WTC11 (cell line): Measurements from ENCODE around the gene SPRED2. TPM values are rescaled to one million over a fixed set of nuclear protein-coding genes. Genes with fewer than 3 reads are reported as not detected.

Experiments
- ATAC-seq: fragments of 200-7000 bp; cut with Tn5 transposase; 2 replicates; pipeline ENCODE4 v1.10.0; 2021; ENCODE audit warnings: mild to moderate bottlenecking, moderate library complexity
- CTCF ChIA-PET: fragments of 300-600 bp; sonication (Branson Sonifier 250); formaldehyde crosslinking; loops from one replicate; lab custom pipeline; 2021; ENCODE audit warnings: antibody characterized with exemption; lab: Charles Lee
- POLR2A ChIA-PET: fragments of 350-600 bp; sonication (Branson Sonifier 250); formaldehyde crosslinking; loops from one replicate; lab custom pipeline; 2021; ENCODE audit warnings: antibody characterized with exemption; lab: Charles Lee
- DNase-seq: peaks from one replicate; pipeline ENCODE4 v3.0.0; 2021; ENCODE audit warnings: low spot score
- H3K27ac Mint-ChIP-seq: 2 replicates; pipeline ENCODE4 v1.8.0; 2021; ENCODE audit warnings: mixed read lengths
- H3K27me3 Mint-ChIP-seq: 2 replicates; pipeline ENCODE4 v1.8.0; 2021; ENCODE audit warnings: low read depth, mild to moderate bottlenecking, moderate library complexity, mixed read lengths
- H3K36me3 Mint-ChIP-seq: 2 replicates; pipeline ENCODE4 v1.8.0; 2021; ENCODE audit warnings: mixed read lengths
- H3K4me1 Mint-ChIP-seq: 2 replicates; pipeline ENCODE4 v1.8.0; 2022; ENCODE audit warnings: mixed read lengths
- H3K4me3 Mint-ChIP-seq: 2 replicates; pipeline ENCODE4 v1.8.0; 2021; ENCODE audit warnings: mild to moderate bottlenecking, moderate library complexity, mixed read lengths
- H3K9me3 Mint-ChIP-seq: 2 replicates; pipeline ENCODE4 v1.8.0; 2021; ENCODE audit warnings: mixed read lengths
- ATF1 ChIP-seq: sonication (generic); formaldehyde crosslinking; IDR thresholded peaks from 2 replicates; pipeline ENCODE4 v1.8.1; 2023; ENCODE audit warnings: mild to moderate bottlenecking, moderate library complexity, missing genetic modification reagents
- EMX1 ChIP-seq: fragments of 250-450 bp; sonication (Bioruptor Pico); IDR thresholded peaks from 2 replicates; pipeline ENCODE4 v1.8.0; 2021; ENCODE audit warnings: mild to moderate bottlenecking
- ESRRA ChIP-seq: sonication (generic); formaldehyde crosslinking; IDR thresholded peaks from 2 replicates; pipeline ENCODE4 v1.8.1; 2022; ENCODE audit warnings: mild to moderate bottlenecking, missing genetic modification reagents, borderline replicate concordance
- FOXP1 ChIP-seq: sonication (generic); formaldehyde crosslinking; IDR thresholded peaks from 2 replicates; pipeline ENCODE4 v1.8.0; 2022; ENCODE audit warnings: missing genetic modification reagents, mild to moderate bottlenecking, moderate library complexity, borderline replicate concordance
- OVOL2 ChIP-seq: fragments of 250-450 bp; sonication (Bioruptor Pico); IDR thresholded peaks from 2 replicates; pipeline ENCODE4 v1.9.0; 2021; ENCODE audit warnings: mild to moderate bottlenecking, borderline replicate concordance
- SOX15 ChIP-seq: fragments of 250-450 bp; sonication (Bioruptor Pico); IDR thresholded peaks from 2 replicates; pipeline ENCODE4 v1.9.0; 2021; ENCODE audit warnings: mild to moderate bottlenecking
- TEAD1 ChIP-seq: sonication (generic); formaldehyde crosslinking; IDR thresholded peaks from 2 replicates; pipeline ENCODE4 v1.8.0; 2022; ENCODE audit warnings: mild to moderate bottlenecking, missing genetic modification reagents
- TEAD4 ChIP-seq: sonication (generic); formaldehyde crosslinking; IDR thresholded peaks from 2 replicates; pipeline ENCODE4 v1.8.0; 2022; ENCODE audit warnings: mild to moderate bottlenecking, missing genetic modification reagents
- ZNF263 ChIP-seq: sonication (generic); formaldehyde crosslinking; IDR thresholded peaks from 2 replicates; pipeline ENCODE4 v1.8.1; 2022; ENCODE audit warnings: low read depth, mild to moderate bottlenecking, moderate library complexity, missing genetic modification reagents
- ZNF317 ChIP-seq: sonication (generic); formaldehyde crosslinking; IDR thresholded peaks from 2 replicates; pipeline ENCODE4 v1.8.1; 2023; ENCODE audit warnings: low read depth, mild to moderate bottlenecking, moderate library complexity, missing genetic modification reagents, borderline replicate concordance
- ZNF423 ChIP-seq: fragments of 250-450 bp; sonication (Bioruptor Pico); IDR thresholded peaks from 2 replicates; pipeline ENCODE4 v2.1.2; 2022; ENCODE audit warnings: mild to moderate bottlenecking, moderate library complexity
- total RNA-seq: library from RNA; stranded (reverse); gene quantifications from 3 replicates; pipeline ENCODE4 v1.2.3, GENCODE V29; 2021
- TF ChIP-seq, protein P1 (sequence below): fragments of 200-600 bp; IDR thresholded peaks from 2 replicates; pipeline ENCODE4 v1.8.0; 2022; ENCODE audit warnings: antibody characterized with exemption
- TF ChIP-seq, protein P2 (sequence below): sonication (generic); formaldehyde crosslinking; IDR thresholded peaks from 2 replicates; pipeline ENCODE4 v1.8.1; 2023; ENCODE audit warnings: mild to moderate bottlenecking, missing genetic modification reagents
- TF ChIP-seq, protein P3 (sequence below): sonication (generic); formaldehyde crosslinking; conservative IDR thresholded peaks from 2 replicates; pipeline ENCODE4 v1.8.1; 2023; ENCODE audit warnings: mild to moderate bottlenecking, low read depth, missing genetic modification reagents, moderate library complexity
- TF ChIP-seq, protein P4 (sequence below): sonication (generic); formaldehyde crosslinking; IDR thresholded peaks from 2 replicates; pipeline ENCODE4 v1.8.1; 2022; ENCODE audit warnings: low read depth, mild to moderate bottlenecking, moderate library complexity, missing genetic modification reagents, borderline replicate concordance
- TF ChIP-seq, protein P5 (sequence below): sonication (generic); formaldehyde crosslinking; IDR thresholded peaks from 2 replicates; pipeline ENCODE4 v1.8.1; 2023; ENCODE audit warnings: mild to moderate bottlenecking, missing genetic modification reagents, borderline replicate concordance
- TF ChIP-seq, protein P6 (sequence below): sonication (generic); formaldehyde crosslinking; IDR thresholded peaks from 2 replicates; pipeline ENCODE4 v1.8.1; 2022; ENCODE audit warnings: low read depth, missing genetic modification reagents, borderline replicate concordance

SPRED2 gene
- total RNA-seq, 1 experiment from 2014 or later = 34.1 TPM

DNA sequence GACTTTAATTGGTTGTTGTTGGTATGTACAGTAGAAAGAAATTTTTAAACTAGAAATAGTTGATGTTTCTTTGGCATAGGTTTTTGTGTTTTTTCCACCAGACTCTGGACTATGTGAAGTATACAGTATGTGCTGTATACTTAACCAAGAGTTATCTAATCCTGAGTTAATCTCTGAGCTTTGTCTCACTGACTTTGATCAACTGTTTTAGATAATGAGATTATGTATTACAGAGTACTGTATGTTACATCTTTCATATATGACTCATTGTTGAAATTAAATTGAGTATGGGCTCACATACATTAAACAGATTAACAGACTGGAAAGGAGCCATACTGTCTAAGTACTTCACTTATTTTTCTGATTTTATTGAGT lies 166.7 kb downstream of the SPRED2 start:
- Mint-ChIP-seq H3K27me3 (peaks cover 29% of the 10 kb centered on the region), H3K36me3 (peaks cover 31% of the 10 kb centered on the region)
- ATAC-seq = no peak
- TF ChIP-seq ZNF423 (CRISPR knock-in tag) = no peak
- no peak for TF ChIP-seq ATF1 (CRISPR knock-in tag)
- TF ChIP-seq TEAD4 = no peak
- TF ChIP-seq OVOL2 = no peak
- TF ChIP-seq, protein P1, sequence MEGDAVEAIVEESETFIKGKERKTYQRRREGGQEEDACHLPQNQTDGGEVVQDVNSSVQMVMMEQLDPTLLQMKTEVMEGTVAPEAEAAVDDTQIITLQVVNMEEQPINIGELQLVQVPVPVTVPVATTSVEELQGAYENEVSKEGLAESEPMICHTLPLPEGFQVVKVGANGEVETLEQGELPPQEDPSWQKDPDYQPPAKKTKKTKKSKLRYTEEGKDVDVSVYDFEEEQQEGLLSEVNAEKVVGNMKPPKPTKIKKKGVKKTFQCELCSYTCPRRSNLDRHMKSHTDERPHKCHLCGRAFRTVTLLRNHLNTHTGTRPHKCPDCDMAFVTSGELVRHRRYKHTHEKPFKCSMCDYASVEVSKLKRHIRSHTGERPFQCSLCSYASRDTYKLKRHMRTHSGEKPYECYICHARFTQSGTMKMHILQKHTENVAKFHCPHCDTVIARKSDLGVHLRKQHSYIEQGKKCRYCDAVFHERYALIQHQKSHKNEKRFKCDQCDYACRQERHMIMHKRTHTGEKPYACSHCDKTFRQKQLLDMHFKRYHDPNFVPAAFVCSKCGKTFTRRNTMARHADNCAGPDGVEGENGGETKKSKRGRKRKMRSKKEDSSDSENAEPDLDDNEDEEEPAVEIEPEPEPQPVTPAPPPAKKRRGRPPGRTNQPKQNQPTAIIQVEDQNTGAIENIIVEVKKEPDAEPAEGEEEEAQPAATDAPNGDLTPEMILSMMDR = no peak
- TF ChIP-seq, protein P2, sequence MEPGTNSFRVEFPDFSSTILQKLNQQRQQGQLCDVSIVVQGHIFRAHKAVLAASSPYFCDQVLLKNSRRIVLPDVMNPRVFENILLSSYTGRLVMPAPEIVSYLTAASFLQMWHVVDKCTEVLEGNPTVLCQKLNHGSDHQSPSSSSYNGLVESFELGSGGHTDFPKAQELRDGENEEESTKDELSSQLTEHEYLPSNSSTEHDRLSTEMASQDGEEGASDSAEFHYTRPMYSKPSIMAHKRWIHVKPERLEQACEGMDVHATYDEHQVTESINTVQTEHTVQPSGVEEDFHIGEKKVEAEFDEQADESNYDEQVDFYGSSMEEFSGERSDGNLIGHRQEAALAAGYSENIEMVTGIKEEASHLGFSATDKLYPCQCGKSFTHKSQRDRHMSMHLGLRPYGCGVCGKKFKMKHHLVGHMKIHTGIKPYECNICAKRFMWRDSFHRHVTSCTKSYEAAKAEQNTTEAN (CRISPR knock-in tag) = no peak
- TF ChIP-seq TEAD1 (CRISPR knock-in tag) = no peak
- TF ChIP-seq SOX15 (CRISPR knock-in tag) = no peak
- TF ChIP-seq, protein P3, sequence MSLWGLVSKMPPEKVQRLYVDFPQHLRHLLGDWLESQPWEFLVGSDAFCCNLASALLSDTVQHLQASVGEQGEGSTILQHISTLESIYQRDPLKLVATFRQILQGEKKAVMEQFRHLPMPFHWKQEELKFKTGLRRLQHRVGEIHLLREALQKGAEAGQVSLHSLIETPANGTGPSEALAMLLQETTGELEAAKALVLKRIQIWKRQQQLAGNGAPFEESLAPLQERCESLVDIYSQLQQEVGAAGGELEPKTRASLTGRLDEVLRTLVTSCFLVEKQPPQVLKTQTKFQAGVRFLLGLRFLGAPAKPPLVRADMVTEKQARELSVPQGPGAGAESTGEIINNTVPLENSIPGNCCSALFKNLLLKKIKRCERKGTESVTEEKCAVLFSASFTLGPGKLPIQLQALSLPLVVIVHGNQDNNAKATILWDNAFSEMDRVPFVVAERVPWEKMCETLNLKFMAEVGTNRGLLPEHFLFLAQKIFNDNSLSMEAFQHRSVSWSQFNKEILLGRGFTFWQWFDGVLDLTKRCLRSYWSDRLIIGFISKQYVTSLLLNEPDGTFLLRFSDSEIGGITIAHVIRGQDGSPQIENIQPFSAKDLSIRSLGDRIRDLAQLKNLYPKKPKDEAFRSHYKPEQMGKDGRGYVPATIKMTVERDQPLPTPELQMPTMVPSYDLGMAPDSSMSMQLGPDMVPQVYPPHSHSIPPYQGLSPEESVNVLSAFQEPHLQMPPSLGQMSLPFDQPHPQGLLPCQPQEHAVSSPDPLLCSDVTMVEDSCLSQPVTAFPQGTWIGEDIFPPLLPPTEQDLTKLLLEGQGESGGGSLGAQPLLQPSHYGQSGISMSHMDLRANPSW (CRISPR knock-in tag) = no peak
- TF ChIP-seq EMX1 (CRISPR knock-in tag) = no peak
- no peak for TF ChIP-seq ZNF263 (CRISPR knock-in tag)
- TF ChIP-seq, protein P4, sequence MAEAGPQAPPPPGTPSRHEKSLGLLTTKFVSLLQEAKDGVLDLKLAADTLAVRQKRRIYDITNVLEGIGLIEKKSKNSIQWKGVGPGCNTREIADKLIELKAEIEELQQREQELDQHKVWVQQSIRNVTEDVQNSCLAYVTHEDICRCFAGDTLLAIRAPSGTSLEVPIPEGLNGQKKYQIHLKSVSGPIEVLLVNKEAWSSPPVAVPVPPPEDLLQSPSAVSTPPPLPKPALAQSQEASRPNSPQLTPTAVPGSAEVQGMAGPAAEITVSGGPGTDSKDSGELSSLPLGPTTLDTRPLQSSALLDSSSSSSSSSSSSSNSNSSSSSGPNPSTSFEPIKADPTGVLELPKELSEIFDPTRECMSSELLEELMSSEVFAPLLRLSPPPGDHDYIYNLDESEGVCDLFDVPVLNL = no peak
- no peak for TF ChIP-seq FOXP1 (CRISPR knock-in tag)
- TF ChIP-seq, all 79 proteins: peak for 0
- no peak overlapping the region for H3K4me3 Mint-ChIP-seq
- DNase-seq = no peak
- no peak overlapping the region for H3K27ac Mint-ChIP-seq
- H3K4me1 Mint-ChIP-seq = peaks cover 15% of the 10 kb centered on the region
- H3K9me3 Mint-ChIP-seq = no peaks in the 10 kb centered on the region
- CTCF ChIA-PET = interaction anchor here (0.6 to 1.5 kb wide), 15 partner anchors 9 to 308 kb away, joined by 3 to 11 read pairs (median 4); no protein-coding TSS in a partner anchor
- POLR2A ChIA-PET = interaction anchor here (1.0 kb wide), 1 partner anchor 16 kb away, joined by 4 read pairs; no protein-coding TSS in a partner anchor

DNA sequence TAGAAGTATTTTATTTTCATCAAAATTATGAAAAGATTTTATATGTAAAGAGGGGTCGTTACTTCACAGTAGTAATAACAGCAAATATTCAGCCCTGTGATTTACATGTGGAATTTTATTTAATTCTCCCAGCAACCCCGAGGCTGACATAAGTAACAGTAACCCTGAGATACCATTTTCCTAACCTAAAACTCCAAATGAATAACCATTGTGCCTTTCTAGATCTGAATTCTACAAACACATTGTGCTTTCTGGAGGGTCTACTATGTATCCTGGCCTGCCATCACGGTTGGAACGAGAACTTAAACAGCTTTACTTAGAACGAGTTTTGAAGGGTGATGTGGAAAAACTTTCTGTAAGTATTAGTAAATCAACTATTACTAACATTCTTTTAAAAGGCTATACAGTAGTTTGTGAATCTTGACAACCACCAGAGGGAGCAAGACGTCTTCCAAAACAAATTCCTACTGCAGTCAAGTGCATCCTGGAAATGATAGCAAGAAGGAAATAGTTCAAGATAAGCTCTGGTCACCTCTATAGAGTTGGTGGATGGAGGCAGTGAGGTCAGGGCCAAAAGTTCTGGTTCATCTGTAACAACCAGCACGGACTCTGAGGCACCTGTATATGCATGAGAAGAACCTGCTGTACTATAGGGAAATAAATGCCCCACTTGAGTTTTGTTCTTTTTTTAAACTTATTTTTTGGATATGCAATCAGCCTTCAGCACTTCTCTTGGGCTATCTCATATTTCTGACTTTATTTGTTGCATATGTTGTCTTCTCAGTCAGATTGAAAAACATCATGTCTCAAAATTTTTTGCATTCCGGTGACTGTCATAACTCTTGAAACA lies 167.4 kb downstream of the SPRED2 start:
- Mint-ChIP-seq H3K36me3 (peaks cover 27% of the 10 kb centered on the region), H3K9me3 (no peaks in the 10 kb centered on the region), H3K27me3 (peaks cover 25% of the 10 kb centered on the region), H3K27ac (no peak overlapping the region), H3K4me3 (no peak overlapping the region), H3K4me1 (peaks cover 15% of the 10 kb centered on the region)
- ChIA-PET POLR2A (interaction anchor here (1.0 kb wide), 1 partner anchor 17 kb away, joined by 4 read pairs; no protein-coding TSS in a partner anchor), CTCF (interaction anchor here (0.6 to 1.5 kb wide), 17 partner anchors 8 to 576 kb away, joined by 3 to 11 read pairs (median 4); no protein-coding TSS in a partner anchor)
- no peak for DNase-seq
- TF ChIP-seq, protein P5, sequence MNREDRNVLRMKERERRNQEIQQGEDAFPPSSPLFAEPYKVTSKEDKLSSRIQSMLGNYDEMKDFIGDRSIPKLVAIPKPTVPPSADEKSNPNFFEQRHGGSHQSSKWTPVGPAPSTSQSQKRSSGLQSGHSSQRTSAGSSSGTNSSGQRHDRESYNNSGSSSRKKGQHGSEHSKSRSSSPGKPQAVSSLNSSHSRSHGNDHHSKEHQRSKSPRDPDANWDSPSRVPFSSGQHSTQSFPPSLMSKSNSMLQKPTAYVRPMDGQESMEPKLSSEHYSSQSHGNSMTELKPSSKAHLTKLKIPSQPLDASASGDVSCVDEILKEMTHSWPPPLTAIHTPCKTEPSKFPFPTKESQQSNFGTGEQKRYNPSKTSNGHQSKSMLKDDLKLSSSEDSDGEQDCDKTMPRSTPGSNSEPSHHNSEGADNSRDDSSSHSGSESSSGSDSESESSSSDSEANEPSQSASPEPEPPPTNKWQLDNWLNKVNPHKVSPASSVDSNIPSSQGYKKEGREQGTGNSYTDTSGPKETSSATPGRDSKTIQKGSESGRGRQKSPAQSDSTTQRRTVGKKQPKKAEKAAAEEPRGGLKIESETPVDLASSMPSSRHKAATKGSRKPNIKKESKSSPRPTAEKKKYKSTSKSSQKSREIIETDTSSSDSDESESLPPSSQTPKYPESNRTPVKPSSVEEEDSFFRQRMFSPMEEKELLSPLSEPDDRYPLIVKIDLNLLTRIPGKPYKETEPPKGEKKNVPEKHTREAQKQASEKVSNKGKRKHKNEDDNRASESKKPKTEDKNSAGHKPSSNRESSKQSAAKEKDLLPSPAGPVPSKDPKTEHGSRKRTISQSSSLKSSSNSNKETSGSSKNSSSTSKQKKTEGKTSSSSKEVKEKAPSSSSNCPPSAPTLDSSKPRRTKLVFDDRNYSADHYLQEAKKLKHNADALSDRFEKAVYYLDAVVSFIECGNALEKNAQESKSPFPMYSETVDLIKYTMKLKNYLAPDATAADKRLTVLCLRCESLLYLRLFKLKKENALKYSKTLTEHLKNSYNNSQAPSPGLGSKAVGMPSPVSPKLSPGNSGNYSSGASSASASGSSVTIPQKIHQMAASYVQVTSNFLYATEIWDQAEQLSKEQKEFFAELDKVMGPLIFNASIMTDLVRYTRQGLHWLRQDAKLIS (CRISPR knock-in tag) = no peak
- TF ChIP-seq ZNF317 (CRISPR knock-in tag) (no peak), ESRRA (no peak)
- TF ChIP-seq, protein P1 = peak; percentile 46
- TF ChIP-seq, protein P6, sequence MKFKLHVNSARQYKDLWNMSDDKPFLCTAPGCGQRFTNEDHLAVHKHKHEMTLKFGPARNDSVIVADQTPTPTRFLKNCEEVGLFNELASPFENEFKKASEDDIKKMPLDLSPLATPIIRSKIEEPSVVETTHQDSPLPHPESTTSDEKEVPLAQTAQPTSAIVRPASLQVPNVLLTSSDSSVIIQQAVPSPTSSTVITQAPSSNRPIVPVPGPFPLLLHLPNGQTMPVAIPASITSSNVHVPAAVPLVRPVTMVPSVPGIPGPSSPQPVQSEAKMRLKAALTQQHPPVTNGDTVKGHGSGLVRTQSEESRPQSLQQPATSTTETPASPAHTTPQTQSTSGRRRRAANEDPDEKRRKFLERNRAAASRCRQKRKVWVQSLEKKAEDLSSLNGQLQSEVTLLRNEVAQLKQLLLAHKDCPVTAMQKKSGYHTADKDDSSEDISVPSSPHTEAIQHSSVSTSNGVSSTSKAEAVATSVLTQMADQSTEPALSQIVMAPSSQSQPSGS (CRISPR knock-in tag) = no peak
- ATAC-seq = peak; percentile 44; the same call in 1 of the 2 replicates
